ENCODE measurements around the gene OR4K13. TPM values are rescaled to one million over a fixed set of nuclear protein-coding genes. Genes with fewer than 3 reads are reported as not detected.

Gene OR4K13
- total RNA-seq (not detected), polyA plus RNA-seq (not detected)
- long read RNA-seq, donor 1 = 0 reads
- long read RNA-seq, donor 2 = 0 reads

DNA sequence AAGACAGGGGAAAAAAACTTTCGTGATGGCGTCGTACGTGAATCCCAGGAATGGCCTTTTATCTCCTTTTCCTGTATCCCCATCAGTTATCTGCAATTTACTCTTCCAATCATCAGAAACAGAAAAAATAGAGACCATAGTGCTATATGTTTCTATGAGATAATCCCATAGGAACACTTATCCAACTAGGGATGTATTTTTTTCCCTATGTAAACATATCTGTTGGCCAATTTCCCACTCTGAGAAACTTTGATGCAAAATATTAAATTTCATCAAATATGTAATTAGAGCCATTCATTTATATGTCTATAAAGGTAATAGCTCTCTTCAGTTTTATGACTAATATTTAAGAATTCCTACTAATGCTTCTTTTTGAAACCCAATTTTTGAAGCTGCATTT, at the start of gene OR4K13:
OR4K13 (minus strand) TSS at position 101 of the 400 bp plus-strand sequence. CDS start 1,280 bp downstream, outside the sequence.
- no peaks in the 10 kb centered on the region for H3K4me1 ChIP-seq
- DNase-seq = no peak
- H3K27me3 ChIP-seq (replicated peaks in 1 of 7) = no peaks in the 10 kb centered on the region
- 91 to 95% (median 92%) methylated on average over 4 of the region's 4 CpGs for WGBS, 5 donors
- H3K27ac ChIP-seq = no peak within 1 kb of the TSS
- no peaks in the 10 kb centered on the region for H3K9me3 ChIP-seq
- intact Hi-C loops (cut with DNase I; ENCODE audit: low total_unique reads) = no loop called here
- H3K36me3 ChIP-seq = no peaks in the 10 kb centered on the region
- no peak for TF ChIP-seq POLR2A (IDR thresholded peaks at IDR 0.05)
- no peak for TF ChIP-seq POLR2AphosphoS5 (IDR thresholded peaks at IDR 0.05)
- TF ChIP-seq, protein P1, sequence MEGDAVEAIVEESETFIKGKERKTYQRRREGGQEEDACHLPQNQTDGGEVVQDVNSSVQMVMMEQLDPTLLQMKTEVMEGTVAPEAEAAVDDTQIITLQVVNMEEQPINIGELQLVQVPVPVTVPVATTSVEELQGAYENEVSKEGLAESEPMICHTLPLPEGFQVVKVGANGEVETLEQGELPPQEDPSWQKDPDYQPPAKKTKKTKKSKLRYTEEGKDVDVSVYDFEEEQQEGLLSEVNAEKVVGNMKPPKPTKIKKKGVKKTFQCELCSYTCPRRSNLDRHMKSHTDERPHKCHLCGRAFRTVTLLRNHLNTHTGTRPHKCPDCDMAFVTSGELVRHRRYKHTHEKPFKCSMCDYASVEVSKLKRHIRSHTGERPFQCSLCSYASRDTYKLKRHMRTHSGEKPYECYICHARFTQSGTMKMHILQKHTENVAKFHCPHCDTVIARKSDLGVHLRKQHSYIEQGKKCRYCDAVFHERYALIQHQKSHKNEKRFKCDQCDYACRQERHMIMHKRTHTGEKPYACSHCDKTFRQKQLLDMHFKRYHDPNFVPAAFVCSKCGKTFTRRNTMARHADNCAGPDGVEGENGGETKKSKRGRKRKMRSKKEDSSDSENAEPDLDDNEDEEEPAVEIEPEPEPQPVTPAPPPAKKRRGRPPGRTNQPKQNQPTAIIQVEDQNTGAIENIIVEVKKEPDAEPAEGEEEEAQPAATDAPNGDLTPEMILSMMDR (IDR thresholded peaks at IDR 0.05 in 8 of 11, conservative IDR thresholded peaks at IDR 0.05 in 3 of 11) = no peak
- no peak within 1 kb of the TSS for H3K4me3 ChIP-seq

DNA sequence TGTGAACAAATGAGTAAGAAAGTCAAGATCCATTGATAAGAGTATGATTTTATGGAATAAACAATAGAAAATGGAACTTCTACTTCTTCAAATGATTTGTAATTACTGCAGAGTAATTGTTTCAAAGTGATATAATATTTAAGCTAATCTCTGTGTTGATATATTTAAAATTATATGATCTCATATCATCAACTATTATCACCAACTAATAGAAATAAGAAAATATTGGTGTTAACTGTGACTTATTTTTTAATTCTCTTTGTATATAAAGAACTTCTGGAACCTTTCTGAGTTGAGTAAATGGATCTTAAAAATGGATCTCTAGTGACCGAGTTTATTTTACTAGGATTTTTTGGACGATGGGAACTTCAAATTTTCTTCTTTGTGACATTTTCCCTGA, 23.9 kb upstream of the OR4K13 start, which contains the start of gene OR4L1:
OR4L1 (plus strand) TSS at position 301 of the 400 bp plus-strand sequence; CDS start at position 301, 0 bp downstream.
- intact Hi-C loops (cut with DNase I; ENCODE audit: low total_unique reads) = no loop called here
- no peaks in the 10 kb centered on the region for H3K27me3 ChIP-seq (replicated peaks in 1 of 7)
- TF ChIP-seq, protein P1 (IDR thresholded peaks at IDR 0.05 in 8 of 11, conservative IDR thresholded peaks at IDR 0.05 in 3 of 11) = no peak
- TF ChIP-seq POLR2A (IDR thresholded peaks at IDR 0.05) (no peak), POLR2AphosphoS5 (IDR thresholded peaks at IDR 0.05) (no peak)
- 57 to 76% (median 69%) methylated on average over 2 of the region's 2 CpGs for WGBS, 5 donors
- no peaks in the 10 kb centered on the region for H3K36me3 ChIP-seq
- no peak within 1 kb of the TSS for H3K4me3 ChIP-seq
- no peak within 1 kb of the TSS for H3K27ac ChIP-seq
- DNase-seq = no peak
- H3K9me3 ChIP-seq = peaks cover 0 to 8% (median 0%) of the 10 kb centered on the region in 8 donors
- no peaks in the 10 kb centered on the region for H3K4me1 ChIP-seq

GRCh38 chr14:20048202-20048601, 12.4 kb upstream of the OR4K13 start:
- 58 to 93% (median 86%) methylated on average over 1 of the region's 1 CpG for WGBS, 5 donors
- intact Hi-C loops (cut with DNase I; ENCODE audit: low total_unique reads) = no loop called here
- Histone ChIP-seq H3K9me3 (peaks cover 0 to 2% (median 0%) of the 10 kb centered on the region in 8 donors), H3K27ac (no peak overlapping the region), H3K27me3 (replicated peaks in 1 of 7) (no peaks in the 10 kb centered on the region), H3K4me1 (no peaks in the 10 kb centered on the region), H3K4me3 (no peak overlapping the region), H3K36me3 (no peaks in the 10 kb centered on the region)
- DNase-seq = no peak
- TF ChIP-seq POLR2AphosphoS5 (IDR thresholded peaks at IDR 0.05) (no peak), POLR2A (IDR thresholded peaks at IDR 0.05) (no peak)
- TF ChIP-seq, protein P1 (IDR thresholded peaks at IDR 0.05 in 8 of 11, conservative IDR thresholded peaks at IDR 0.05 in 3 of 11) = no peak

GRCh38 chr14:20044243-20044642, 8.4 kb upstream of the OR4K13 start:
- WGBS, 5 donors = 64 to 83% (median 72%) methylated on average over 5 of the region's 5 CpGs
- H3K27ac ChIP-seq = no peak overlapping the region
- intact Hi-C loops (cut with DNase I; ENCODE audit: low total_unique reads) = no loop called here
- no peaks in the 10 kb centered on the region for H3K36me3 ChIP-seq
- H3K27me3 ChIP-seq (replicated peaks in 1 of 7) = no peaks in the 10 kb centered on the region
- TF ChIP-seq POLR2AphosphoS5 (IDR thresholded peaks at IDR 0.05) (no peak), POLR2A (IDR thresholded peaks at IDR 0.05) (no peak)
- TF ChIP-seq, protein P1 (IDR thresholded peaks at IDR 0.05 in 8 of 11, conservative IDR thresholded peaks at IDR 0.05 in 3 of 11) = no peak
- no peak overlapping the region for H3K4me3 ChIP-seq
- H3K9me3 ChIP-seq = peaks cover 0 to 5% (median 0%) of the 10 kb centered on the region in 8 donors
- H3K4me1 ChIP-seq = no peaks in the 10 kb centered on the region
- DNase-seq = no peak
